Activated T-helper 9 cell treated with anti-CD3 and anti-CD28 coated beads, Interleukin-2, amount 50 U/mL, for 16 hours (primary cell): ENCODE measurements around the gene KDM3A.

ENCODE experiments used
- DNase-seq: peaks from one replicate; pipeline ENCODE4 v3.0.0-alpha.2; 2020; ENCODE audit warnings: low read depth

KDM3A gene

GRCh38 chr2:86433137-86433536 lies 8.0 kb upstream of the KDM3A start:
- DNase-seq: no peak

GRCh38 chr2:86434290-86434689 lies 6.9 kb upstream of the KDM3A start:
- no peak for DNase-seq

GRCh38 chr2:86435531-86435930 lies 5.6 kb upstream of the KDM3A start:
- no peak for DNase-seq

GRCh38 chr2:86436328-86436727 lies 4.8 kb upstream of the KDM3A start:
- DNase-seq: no peak

- no peak for DNase-seq
Observed at GRCh38 chr2:86439879-86440630, 1.1 kb upstream of the KDM3A start.

GRCh38 chr2:86441392-86441881 lies 266 bp downstream of the KDM3A start:
- DNase-seq: no peak

GRCh38 chr2:86441882-86442641 lies 891 bp downstream of the KDM3A start:
- peak; percentile 56 for DNase-seq

GRCh38 chr2:86442642-86443005 lies 1.5 kb downstream of the KDM3A start:
- peak; percentile 56 for DNase-seq

GRCh38 chr2:86443631-86444350 lies 2.6 kb downstream of the KDM3A start:
- no peak for DNase-seq

- no peak for DNase-seq
Observed at GRCh38 chr2:86445436-86445835, 4.3 kb downstream of the KDM3A start.

- no peak for DNase-seq
Observed at GRCh38 chr2:86446060-86446459, 4.9 kb downstream of the KDM3A start.

- DNase-seq: no peak
Observed at GRCh38 chr2:86453836-86454235, 12.7 kb downstream of the KDM3A start.

GRCh38 chr2:86454238-86454637 lies 13.1 kb downstream of the KDM3A start:
- DNase-seq: no peak

GRCh38 chr2:86455181-86455580 lies 14.0 kb downstream of the KDM3A start:
- no peak for DNase-seq

GRCh38 chr2:86461042-86461743 lies 20.0 kb downstream of the KDM3A start:
- DNase-seq: no peak

- no peak for DNase-seq
Observed at GRCh38 chr2:86464652-86465051, 23.5 kb downstream of the KDM3A start.

- no peak for DNase-seq
Observed at GRCh38 chr2:86466306-86466705, 25.1 kb downstream of the KDM3A start.

GRCh38 chr2:86468162-86469033 lies 27.2 kb downstream of the KDM3A start:
- DNase-seq: no peak

GRCh38 chr2:86470890-86471289 lies 29.7 kb downstream of the KDM3A start:
- DNase-seq: no peak

GRCh38 chr2:86471637-86472036 lies 30.5 kb downstream of the KDM3A start:
- DNase-seq: no peak

- no peak for DNase-seq
Observed at GRCh38 chr2:86476092-86476491, 34.9 kb downstream of the KDM3A start.
